OCI-LY1 (cell line): Measurements from ENCODE around the gene DDX42.
"Not testable (repeated sequence)": the region's sequence is repeated elsewhere in the genome, so short reads cannot be mapped to it uniquely, and the experiment has no call there.

Source experiments
- H2AFZ ChIP-seq: fragments of 200-600 bp; sonication (generic), shearing (Covaris generic); 2 replicates; pipeline ENCODE4 v1.6.0; 2014; ENCODE audit warnings: antibody characterized with exemption, mild to moderate bottlenecking, low read length
- H3F3A ChIP-seq: fragments of 200-600 bp; sonication (generic), shearing (Covaris generic); 2 replicates; pipeline ENCODE4 v1.6.0; 2014; ENCODE audit warnings: mild to moderate bottlenecking, antibody characterized with exemption, low read length, moderate library complexity; ENCODE audit not compliant: insufficient read depth
- H3K27ac ChIP-seq: fragments of 200-600 bp; sonication (generic); 2 replicates; pipeline ENCODE4 v1.5.1; 2014; ENCODE audit warnings: low read length, mixed run types, mild to moderate bottlenecking, low read depth; ENCODE audit not compliant: poor library complexity, severe bottlenecking
- H3K27me3 ChIP-seq: fragments of 200-600 bp; sonication (generic); 2 replicates; pipeline ENCODE4 v1.6.0; 2014; ENCODE audit warnings: antibody characterized with exemption, mild to moderate bottlenecking, low read length, moderate library complexity; ENCODE audit not compliant: insufficient read depth
- H3K36me3 ChIP-seq: fragments of 200-600 bp; sonication (generic); 2 replicates; pipeline ENCODE4 v1.6.1; 2014; ENCODE audit warnings: mild to moderate bottlenecking, antibody characterized with exemption, low read length, moderate library complexity, mixed read lengths; ENCODE audit not compliant: insufficient read depth
- H3K4me1 ChIP-seq: fragments of 200-600 bp; sonication (generic); 2 replicates; pipeline ENCODE4 v1.5.1; 2014; ENCODE audit warnings: mild to moderate bottlenecking, low read length, moderate library complexity; ENCODE audit not compliant: insufficient read depth, severe bottlenecking
- H3K4me2 ChIP-seq: fragments of 200-600 bp; sonication (generic), shearing (Covaris generic); 2 replicates; pipeline ENCODE4 v1.6.1; 2014; ENCODE audit warnings: low read length
- H3K4me3 ChIP-seq: fragments of 200-600 bp; sonication (generic); 2 replicates; pipeline ENCODE4 v1.5.1; 2014; ENCODE audit warnings: low read length, low read depth, mild to moderate bottlenecking, mixed read lengths; ENCODE audit not compliant: poor library complexity, severe bottlenecking
- H3K79me2 ChIP-seq: fragments of 200-600 bp; shearing (Covaris generic); 2 replicates; pipeline ENCODE4 v1.6.1; 2016; ENCODE audit warnings: mixed run types, low read length, mixed read lengths; ENCODE audit not compliant: insufficient read depth
- H3K9ac ChIP-seq: fragments of 200-600 bp; sonication (generic), shearing (Covaris generic); 2 replicates; pipeline ENCODE4 v1.6.1; 2014; ENCODE audit warnings: mild to moderate bottlenecking, low read length, mixed read lengths
- H3K9me2 ChIP-seq: fragments of 200-600 bp; sonication (generic), shearing (Covaris generic); 2 replicates; pipeline ENCODE4 v1.6.1; 2014; ENCODE audit warnings: low read depth, mild to moderate bottlenecking, low read length, mixed read lengths
- H3K9me3 ChIP-seq: fragments of 200-600 bp; shearing (Covaris generic); 2 replicates; pipeline ENCODE4 v1.6.1; 2014; ENCODE audit warnings: low read length, mixed read lengths
- H4K20me1 ChIP-seq: fragments of 200-600 bp; sonication (generic), shearing (Covaris generic); 2 replicates; pipeline ENCODE4 v1.6.0; 2016; ENCODE audit warnings: mild to moderate bottlenecking, low read length; ENCODE audit not compliant: insufficient read depth
- EZH2 ChIP-seq: fragments of 200-600 bp; sonication (generic), shearing (Covaris generic); IDR thresholded peaks from 2 replicates; pipeline ENCODE4 v1.8.0; 2017; ENCODE audit warnings: borderline replicate concordance, mixed run types, mild to moderate bottlenecking, antibody characterized with exemption, low read length, moderate library complexity, mixed read lengths
- TF ChIP-seq, protein P1 (sequence below): fragments of 200-600 bp; sonication (generic), shearing (Covaris generic); IDR thresholded peaks from 2 replicates; pipeline ENCODE4 v1.5.1; 2017; ENCODE audit warnings: mild to moderate bottlenecking, antibody characterized with exemption, low read length, moderate library complexity, mixed read lengths

DDX42 gene

DNA sequence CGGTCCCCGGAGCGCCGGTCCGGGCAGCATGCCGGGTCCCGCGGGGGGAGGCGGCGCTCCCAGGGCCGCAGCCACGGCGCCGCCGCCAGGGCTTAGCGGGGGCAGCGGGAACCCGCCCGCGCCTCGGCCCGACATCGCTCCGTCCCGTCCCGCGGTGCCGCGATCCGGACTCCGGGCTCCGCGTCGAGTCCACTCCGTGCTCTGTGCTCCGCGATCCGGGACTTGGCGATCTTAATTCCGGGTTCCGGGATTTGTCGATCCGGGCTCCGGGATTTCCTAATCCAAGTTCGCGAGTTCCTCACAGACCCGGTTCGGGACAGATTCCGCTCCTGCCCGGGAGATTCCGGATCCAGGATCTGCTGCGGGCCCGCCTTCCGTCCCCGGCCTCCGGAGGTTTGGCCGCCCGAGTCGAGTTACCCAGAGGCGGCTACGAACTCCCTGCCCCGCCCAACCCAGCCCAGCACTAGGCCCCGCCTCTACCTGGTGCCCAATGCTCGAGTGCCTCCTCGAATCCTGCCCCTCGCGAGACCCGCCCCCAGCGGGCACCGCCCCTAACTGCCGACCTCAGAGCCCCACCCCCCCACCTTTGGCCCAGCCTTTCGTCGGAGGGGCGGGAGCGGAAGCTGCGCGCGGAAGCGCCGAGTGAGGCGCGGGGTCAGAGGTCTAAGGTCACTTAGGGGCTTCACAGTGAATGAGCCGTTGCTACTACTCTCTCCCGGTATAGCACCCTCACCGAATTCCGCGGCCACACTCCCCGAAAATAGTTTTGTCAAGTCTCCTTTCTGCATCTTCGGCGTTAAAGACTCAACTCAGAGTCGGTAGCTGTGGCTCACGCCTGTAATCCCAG, 68.8 kb downstream of the DDX42 start, which contains the start of gene SMARCD2:
SMARCD2 (minus strand) TSS at position 146 of the 847 bp plus-strand sequence; CDS start at position 135, 11 bp downstream.
- H3K27me3 ChIP-seq = no peaks in the 10 kb centered on the region
- H3F3A ChIP-seq = 0 out of 2 replicates have a peak, but pooled peaks cover 6% of the 10 kb centered on the region
- H3K27ac ChIP-seq = peak within 1 kb of the TSS; percentile 75
- H3K9me2 ChIP-seq = no peaks in the 10 kb centered on the region
- TF ChIP-seq, protein P1, sequence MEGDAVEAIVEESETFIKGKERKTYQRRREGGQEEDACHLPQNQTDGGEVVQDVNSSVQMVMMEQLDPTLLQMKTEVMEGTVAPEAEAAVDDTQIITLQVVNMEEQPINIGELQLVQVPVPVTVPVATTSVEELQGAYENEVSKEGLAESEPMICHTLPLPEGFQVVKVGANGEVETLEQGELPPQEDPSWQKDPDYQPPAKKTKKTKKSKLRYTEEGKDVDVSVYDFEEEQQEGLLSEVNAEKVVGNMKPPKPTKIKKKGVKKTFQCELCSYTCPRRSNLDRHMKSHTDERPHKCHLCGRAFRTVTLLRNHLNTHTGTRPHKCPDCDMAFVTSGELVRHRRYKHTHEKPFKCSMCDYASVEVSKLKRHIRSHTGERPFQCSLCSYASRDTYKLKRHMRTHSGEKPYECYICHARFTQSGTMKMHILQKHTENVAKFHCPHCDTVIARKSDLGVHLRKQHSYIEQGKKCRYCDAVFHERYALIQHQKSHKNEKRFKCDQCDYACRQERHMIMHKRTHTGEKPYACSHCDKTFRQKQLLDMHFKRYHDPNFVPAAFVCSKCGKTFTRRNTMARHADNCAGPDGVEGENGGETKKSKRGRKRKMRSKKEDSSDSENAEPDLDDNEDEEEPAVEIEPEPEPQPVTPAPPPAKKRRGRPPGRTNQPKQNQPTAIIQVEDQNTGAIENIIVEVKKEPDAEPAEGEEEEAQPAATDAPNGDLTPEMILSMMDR = no peak
- TF ChIP-seq EZH2 = no peak
- peak within 1 kb of the TSS; percentile 83 for H3K4me2 ChIP-seq
- peaks cover 2% of the 10 kb centered on the region; the same call in 1 of the 2 replicates for H3K36me3 ChIP-seq
- H2AFZ ChIP-seq = no peak within 1 kb of the TSS
- no peaks in the 10 kb centered on the region for H3K9me3 ChIP-seq
- no peaks in the 10 kb centered on the region for H4K20me1 ChIP-seq
- H3K79me2 ChIP-seq = peaks cover 36% of the 10 kb centered on the region
- peak within 1 kb of the TSS; percentile 95 for H3K4me3 ChIP-seq
- H3K4me1 ChIP-seq = peaks cover 48% of the 10 kb centered on the region
- peak within 1 kb of the TSS; percentile 89 for H3K9ac ChIP-seq

DNA sequence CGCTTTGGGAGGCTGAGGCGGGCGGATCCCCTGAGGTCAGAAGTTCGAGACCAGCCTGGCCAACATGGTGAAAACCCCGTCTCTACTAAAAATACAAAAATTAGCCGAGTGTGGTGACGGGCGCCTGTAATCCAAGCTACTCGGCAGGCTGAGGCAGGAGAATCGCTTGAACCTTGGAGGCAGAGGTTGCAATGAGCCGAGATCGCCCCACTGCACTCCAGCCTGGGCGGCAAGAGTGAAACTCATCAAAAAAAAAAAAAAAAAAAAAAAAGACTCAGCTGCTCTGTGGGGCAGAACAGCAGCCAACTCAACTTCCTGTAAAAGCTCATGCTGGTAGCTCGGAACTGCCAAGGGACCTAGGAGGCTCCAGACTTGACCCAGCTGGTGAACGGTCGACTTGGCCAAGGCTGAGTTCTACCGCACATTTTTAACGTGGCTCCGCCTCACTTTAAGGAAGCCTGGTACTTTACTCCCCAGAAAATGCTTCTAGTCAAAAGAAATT, 69.5 kb downstream of the DDX42 start:
- H3F3A ChIP-seq, H4K20me1 ChIP-seq, H3K9me3 ChIP-seq, H3K27me3 ChIP-seq, H3K9me2 ChIP-seq, H3K36me3 ChIP-seq: not testable (repeated sequence)
- H3K4me1 ChIP-seq = peaks cover 41% of the 10 kb centered on the region
- H3K9ac ChIP-seq = peak overlapping the region; percentile 73
- peaks cover 36% of the 10 kb centered on the region for H3K79me2 ChIP-seq
- H3K4me2 ChIP-seq = peak overlapping the region; percentile 57
- peak overlapping the region; percentile 78; the same call in 1 of the 2 replicates for H2AFZ ChIP-seq
- H3K4me3 ChIP-seq = peak overlapping the region; percentile 95
- peak overlapping the region; percentile 75 for H3K27ac ChIP-seq

DNA sequence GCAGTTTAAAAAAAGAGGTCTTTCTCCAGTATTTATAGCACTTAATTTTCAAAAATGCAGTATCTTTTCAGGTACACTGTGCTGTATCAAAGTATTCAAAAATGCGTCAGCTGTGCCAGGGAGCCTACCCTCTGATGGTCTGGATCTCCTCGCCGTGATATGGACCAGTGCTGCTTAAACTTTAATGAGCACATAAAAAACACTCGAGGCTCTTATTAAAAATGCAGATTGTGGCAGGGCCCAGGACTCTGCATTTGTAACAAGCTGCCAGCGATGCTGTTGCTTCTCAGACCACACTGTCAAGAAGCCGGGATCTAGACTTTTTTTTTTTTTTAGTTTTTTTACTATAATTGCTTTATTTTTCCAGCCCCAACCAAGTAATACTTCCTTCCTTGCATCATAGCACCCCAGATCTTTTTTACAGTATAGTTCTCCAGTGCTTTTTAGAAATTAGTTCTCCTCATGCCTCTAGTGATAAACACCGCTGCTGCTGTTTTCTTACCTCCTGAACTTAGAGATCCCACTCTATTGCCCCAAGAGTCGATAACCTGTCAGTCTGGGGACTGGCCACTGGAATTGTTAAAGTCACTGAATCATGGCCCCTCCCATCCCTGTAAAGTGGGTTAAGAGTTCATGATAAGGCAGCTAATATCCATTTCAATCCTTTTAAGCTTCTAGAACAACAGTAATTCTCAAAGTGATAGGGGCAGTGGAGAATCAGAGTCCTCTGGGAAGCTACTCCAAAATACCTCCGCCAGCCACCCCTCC, 70.1 kb downstream of the DDX42 start:
- H3K4me1 ChIP-seq = peaks cover 41% of the 10 kb centered on the region
- H3K79me2 ChIP-seq = peaks cover 30% of the 10 kb centered on the region
- H3K9me2 ChIP-seq = no peaks in the 10 kb centered on the region
- H3K4me2 ChIP-seq = peak overlapping the region; percentile 57
- H2AFZ ChIP-seq = peak overlapping the region; percentile 78; the same call in 1 of the 2 replicates
- peak overlapping the region; percentile 73 for H3K9ac ChIP-seq
- H3K9me3 ChIP-seq = no peaks in the 10 kb centered on the region
- H4K20me1 ChIP-seq = no peaks in the 10 kb centered on the region
- H3K27ac ChIP-seq = peak overlapping the region; percentile 75
- 0 out of 2 replicates have a peak, but pooled peaks cover 6% of the 10 kb centered on the region for H3F3A ChIP-seq
- H3K36me3 ChIP-seq = no peaks in the 10 kb centered on the region; the same call in 1 of the 2 replicates
- TF ChIP-seq, protein P1 = no peak
- TF ChIP-seq EZH2 = no peak
- H3K27me3 ChIP-seq = 0 out of 2 replicates have a peak, but pooled peaks cover 1% of the 10 kb centered on the region
- peak overlapping the region; percentile 95 for H3K4me3 ChIP-seq
